CMK (cell line): Measurements from ENCODE around the gene CIZ1.
"Not testable (repeated sequence)": the region's sequence is repeated elsewhere in the genome, so short reads cannot be mapped to it uniquely, and the experiment has no call there.

Experiments used
- DNase-seq: peaks from one replicate; pipeline ENCODE4 v3.0.0-alpha.2; 2010; ENCODE audit warnings: low read depth

Gene CIZ1

DNA sequence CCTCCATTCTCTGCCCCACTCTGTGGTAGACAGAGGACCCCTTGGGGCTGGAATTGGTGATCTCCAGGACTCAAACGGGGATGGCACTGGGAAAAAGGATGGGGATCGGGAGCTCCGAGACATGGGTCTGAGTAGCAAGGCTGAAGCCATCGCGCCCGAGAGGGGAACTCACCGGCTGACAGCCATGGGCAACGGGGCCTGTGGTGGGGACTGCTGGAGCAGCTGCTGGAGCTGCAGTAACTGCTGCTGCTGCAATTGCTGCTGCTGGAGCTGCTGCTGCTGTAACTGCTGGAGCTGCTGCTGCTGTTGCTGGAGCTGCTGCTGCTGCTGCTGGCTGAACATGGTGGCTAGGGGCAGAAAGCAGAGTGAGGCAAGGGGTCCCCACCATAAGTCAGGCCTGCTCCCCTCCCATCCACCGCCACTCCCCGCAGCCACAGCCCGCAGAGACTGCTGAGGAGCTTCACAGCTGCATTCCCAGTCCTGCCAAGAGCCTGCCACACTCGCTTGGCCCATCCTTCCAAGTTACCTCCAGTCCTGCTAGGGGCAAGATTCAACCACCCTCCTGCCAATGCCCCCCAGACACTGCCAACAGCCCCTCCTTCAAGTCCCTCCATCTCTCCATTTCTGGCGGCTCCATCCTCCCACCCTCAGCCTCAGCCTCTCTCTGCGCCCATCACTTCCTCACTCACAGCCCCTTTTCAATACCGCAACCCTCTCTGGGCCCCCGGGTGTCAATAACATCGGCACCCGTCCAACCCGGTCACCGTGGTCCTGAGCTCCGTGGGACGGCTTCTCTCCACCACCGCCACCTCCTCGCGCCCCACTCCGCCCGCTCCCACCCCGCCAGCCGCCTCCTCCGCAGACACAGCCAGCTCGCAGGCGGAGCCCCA, 611 bp downstream of the CIZ1 start:
- DNase-seq: peak; percentile 31

DNA sequence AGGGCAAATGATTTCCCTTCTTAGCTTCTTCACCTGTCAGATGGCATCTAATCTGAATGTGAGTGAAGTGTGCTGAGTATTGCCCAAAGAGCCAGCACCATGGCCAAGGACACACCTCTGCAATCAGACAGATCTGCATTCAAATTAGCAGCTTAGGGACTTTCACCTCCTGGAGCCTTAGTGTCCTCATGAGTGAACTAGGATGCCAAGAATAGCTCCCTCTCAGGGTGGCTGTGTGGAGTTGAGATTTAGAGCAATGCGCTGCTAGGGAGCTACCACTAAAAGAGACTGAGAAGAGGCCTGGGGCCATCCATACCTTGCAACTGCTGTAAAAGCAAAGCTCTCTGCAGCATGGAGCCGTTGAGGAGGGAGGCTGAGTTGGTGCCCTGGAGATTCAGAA, 1.4 kb downstream of the CIZ1 start:
- no peak for DNase-seq

DNA sequence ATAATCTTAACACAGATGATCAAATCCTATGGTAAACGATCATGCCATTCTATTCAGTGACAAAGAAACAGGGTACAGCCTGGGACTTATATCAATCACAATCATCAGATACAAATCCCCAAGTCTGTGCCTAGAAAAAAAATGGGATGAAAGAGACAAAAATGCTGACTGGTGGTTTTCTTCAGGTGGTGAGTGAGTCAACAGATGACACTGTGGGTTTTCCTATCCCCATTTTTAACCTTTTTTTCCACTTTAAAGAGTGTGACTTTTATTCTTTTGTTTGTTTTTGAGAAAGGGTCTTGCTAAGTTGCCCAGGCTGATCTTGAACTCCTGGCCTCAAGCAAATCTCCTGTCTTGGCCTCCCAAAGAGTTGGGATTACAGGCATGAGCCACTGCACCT, 3.2 kb downstream of the CIZ1 start:
- no peak for DNase-seq

DNA sequence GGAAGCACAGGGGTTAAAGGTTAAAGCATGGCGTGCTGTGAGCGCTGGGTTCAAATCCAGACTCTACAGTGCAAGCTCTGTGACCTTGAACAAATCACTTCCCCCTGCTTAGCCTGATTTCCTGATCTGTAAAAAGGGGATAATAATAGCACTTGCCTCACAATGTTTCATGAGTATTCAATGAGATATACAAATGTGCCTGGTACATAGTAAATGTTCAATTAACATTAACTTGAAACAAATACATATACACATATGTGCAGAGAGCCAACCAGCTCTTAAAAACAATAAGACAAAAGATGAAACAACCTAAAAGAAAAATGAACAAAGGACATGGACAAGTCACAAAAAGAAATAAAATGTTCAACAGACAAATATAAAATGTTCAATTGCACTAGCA, 4.0 kb downstream of the CIZ1 start:
- no peak for DNase-seq

DNA sequence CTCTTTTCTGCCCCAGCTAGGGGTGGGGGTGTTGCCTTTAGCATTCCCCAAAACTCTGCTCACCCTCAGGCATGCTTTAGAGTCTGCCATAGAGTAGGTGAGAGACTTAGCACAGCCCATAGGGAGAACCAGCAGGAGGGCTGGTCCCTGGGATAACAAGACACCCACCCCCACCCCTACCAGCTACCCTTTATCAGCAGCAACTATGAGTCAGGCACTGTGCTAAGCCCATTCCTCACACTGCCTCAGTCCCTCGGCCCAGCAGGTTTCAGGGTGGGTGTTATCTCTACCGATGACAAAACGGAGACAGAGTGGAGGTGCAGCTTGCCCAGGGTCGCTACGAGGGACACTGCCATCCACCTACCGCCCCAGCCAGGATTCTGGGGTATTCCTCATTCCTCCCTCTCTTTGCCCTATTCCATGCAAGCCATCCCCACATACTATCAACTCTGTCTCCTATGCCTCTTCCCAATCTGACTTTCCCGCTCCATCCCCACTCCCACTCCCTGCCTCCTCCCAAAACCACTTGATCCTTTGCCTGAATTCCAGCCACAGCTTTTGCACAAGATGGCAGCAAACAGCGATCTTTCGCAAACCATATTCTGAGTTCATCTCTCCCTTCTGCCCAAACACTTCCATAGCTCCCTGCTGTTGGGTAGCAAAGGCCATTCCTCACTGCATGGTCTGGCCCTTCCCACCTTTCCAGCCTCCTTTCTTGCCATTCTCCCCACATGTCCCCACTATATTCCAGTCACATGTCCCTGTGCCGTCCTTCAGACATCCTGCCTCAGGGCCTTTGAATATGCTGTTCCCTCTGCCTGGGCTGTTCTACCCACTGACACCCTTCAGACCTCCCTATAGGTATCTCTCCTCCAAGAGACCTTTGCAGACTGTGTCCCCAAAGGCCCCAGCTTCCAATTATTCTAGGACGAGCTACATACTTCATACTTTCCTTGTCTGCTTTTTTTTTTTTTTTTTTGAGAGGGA, 5.1 kb downstream of the CIZ1 start:
- DNase-seq: no peak

DNA sequence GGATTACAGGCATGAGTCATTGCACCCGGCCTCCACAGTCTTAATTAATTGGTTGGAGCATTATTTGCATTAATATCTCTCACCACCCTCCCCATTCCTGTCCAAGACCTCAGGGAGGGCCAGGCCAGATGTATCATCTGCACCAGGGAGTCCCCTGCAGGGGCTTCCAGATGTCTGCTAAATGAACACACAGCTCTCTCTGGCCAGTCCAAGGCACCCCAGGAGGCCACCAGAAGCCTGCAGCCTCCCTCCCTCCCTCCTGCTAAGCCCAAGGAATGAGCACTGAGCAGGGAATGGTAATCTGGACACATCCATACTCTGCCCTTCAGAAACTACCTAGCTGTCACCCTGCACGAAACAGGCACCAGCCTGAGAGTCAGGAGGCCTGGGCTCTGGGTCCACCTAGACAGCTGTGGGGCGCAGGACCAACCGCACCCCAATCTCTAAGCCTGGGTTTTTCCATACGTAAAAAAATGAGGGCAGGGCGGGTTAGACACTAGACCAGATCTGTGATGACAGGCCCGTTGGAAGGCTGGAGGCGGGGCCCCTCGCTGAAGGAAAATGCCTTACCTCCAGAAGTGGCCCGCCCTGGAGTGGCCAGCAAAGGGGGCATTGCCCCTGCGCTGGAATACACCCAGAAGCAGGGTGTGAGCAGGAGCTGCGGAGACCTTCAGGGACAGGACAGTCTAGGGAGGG, 8.3 kb downstream of the CIZ1 start:
- no peak for DNase-seq

DNA sequence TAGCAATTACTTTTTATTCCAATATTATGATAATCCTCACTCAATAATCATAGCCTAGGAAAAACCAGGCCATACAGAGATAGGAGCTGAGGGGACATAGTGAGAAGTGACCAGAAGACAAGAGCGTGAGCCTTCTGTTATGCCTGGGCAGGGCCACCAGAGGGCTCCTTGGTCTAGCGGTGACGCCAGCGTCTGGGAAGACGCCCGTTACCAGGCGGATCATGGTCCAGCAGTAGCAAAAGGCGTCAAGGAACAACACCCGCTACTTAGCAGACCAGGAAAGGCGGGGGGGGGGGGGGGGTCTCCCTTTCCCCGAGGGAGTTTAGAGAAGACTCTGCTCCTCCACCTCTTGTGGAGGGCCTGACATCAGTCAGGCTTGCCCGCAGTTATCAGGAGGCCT, 9.9 kb downstream of the CIZ1 start:
- not testable (repeated sequence) for DNase-seq

DNA sequence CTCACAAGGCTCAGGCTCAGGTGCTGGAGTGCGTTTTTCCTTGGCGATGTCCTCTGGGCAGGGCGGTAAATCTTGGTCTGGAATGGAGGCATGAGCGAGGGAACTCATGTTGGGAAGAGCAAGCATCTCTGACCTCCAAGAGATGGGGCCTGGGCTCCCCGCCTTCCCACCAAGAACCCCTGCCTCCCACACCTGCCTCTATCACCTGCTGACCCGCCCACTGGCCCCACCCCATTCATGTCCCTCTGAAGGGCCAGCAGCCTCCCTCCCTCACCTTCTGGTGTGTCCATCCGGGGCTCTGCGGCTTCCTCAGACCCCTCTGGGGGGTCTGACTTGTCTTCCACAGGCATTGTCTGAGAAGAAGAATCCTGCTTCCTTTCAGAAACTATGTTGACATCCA, 10.9 kb downstream of the CIZ1 start:
- no peak for DNase-seq

DNA sequence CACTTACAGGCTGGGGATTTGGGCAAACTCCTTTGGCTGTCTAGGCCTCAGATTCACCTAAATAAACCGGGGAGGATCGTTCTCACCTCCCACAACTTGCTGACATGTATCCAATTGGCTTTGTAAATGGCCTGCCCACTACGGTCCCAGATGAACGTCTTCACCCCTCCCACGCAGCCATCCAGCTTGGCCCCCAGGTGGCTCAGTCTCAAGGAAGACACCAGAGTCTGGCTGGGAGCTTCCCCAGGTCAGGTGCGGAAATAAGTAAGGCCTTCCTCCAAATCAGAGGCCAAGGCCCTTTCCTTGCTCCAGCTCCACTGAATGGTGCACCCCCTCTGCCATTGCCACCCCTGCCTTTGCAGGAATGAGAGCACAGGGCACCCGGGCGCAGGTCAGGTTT, 11.4 kb downstream of the CIZ1 start:
- no peak for DNase-seq

DNA sequence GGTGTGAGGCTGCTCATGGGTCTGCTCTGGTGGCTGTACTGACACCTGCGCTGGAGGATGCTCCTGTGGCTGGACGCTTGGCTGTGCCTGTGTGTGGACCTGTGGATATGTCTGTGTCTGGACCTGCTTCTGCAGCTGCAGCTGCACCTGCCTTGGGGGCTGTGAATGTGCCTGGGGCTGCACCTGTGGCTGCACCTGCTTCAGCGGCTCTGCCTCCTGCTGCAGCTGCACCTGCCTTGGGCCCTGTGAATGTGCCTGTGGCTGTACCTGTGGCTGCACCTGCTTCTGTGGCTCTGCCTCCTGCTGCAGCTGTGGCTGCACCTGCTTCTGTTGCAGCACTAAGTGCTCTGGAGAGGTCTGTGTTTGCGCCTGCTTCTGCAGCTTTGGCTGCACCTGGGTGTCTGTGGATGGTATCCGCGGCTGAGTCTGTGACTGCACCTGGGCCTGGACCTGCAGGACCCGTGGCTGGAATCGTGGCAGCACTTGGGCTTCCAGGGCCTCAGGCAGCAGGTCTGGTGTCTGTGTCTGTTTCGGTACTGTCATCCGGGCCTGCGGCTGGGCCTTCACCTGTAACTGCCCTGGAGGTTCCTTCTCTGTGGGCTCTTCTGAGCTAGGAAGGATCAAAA, 12.5 kb downstream of the CIZ1 start:
- no peak for DNase-seq

DNA sequence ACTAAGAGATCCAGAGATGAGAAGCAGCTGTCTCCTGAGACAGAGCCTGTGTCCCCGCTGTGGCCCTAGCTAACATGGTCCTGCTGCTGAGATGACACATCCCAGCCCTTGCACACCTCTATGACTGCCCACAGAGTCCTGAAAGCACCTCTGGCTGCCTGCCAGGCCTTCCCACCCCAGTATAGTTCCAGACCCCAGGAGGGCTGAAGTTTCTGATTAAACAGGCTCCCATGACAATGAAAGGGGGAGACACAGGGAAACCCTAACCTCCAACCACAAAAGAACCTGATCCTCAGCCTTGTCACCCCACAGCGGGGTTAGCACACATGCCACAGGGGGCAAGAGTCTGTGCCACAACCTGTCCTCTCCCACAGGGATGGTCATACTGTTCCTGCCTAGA, 15.6 kb downstream of the CIZ1 start:
- DNase-seq: no peak

DNA sequence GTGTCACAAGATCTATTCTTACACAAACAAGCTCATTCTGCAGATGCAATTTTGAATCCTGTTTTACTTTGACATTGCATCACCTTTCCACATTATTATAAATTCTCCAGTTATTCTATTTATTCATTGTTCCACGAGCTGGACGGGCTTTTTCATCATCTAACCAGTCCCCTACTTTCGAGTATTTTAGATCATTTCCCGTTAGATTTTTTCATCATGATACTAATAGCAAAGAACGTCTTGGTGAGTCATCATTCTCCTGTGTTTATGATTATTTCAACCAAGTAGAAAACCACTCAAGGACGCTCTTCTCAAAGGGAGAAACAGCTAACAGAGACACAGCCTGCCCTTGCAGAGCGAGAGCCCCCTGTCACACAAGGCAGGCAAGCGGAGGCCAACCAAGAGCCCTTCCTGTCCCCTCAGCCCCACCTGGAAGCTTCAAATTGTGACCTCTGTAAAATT, 16.2 kb downstream of the CIZ1 start:
- DNase-seq: no peak

DNA sequence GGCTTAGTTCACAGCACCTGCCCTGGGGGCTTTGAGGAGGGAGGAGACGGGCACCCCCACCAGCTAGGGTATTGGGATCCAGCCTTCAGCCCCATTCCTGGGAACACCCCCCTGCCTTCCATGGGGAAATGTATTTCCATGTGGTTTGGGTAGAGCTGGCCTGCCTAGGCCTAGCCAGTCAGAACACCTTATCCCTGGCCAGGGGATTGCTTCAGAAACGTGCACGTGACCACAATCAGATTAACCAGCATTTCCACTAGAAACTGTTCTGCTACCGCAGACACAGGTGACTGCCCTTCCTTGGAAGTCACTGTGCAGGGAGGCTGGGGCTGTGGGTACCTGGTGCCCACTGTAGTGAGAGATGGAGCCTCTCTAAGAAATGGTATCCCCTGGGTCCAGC, 17.3 kb downstream of the CIZ1 start:
- DNase-seq: no peak

DNA sequence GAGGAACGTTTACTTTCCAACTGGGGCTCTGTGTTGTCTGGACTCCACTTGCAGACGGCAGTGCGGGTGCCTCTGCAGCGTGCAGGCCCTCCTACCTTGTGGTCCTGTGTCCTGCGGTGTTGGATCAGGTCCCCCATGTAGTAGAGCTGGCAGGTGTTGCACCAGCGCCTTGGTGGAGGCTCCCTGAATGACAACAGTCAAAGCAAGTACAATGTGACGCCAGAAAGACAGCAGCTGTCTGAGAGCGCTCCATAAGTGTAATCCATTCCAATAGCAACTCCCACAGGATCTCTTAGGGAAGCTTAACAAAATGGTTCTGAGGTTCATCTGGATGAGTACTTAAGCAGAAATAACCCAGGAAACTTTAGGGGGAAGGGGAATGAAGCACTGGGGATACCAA, 21.4 kb downstream of the CIZ1 start:
- no peak for DNase-seq

DNA sequence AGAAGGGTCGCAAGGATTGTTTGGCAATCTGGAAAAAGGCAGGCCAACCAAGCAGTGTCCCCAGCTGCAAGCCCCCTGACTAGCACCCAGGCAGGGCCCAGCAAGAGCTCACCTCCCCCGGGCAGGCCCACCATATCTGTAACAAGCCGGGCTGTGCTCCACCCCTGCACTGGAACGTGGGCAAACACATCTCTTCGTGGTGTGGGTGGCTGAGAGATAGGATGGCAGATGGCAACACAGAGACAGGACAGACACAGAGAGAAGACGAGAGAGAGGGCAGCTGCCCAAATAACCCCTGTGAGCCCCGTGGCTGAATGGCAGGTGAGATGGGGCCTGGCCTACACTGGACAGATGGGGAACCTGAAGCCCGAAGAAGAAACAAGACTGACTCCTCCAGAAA, 21.9 kb downstream of the CIZ1 start:
- no peak for DNase-seq

DNA sequence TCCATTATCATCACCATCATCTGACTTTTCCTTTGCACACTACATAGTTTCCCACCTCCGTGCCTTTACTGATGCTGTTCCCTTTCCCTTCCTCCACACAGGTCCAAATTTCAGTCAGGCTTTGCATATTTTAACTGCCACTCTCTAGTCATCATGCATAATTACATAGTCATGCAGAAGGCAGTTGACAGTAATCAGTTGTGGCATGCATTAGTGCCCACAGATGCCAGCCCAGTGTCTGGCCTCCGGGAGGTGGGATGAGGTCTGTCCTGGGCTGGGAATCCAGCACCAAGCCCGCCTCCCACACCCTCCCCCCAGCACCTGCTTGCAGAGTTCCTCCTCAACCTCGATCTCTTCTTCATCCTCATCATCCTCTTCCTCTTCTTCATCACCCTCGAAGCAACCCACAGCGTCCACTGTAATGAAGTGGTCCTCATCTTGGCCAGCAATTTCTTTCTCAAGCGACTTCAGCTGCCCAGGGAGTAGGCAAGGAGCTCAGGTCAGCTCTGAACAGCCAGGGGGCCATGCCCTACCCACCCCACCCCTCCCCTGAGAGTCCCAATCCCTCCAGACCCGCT, 22.6 kb downstream of the CIZ1 start:
- DNase-seq: no peak

DNA sequence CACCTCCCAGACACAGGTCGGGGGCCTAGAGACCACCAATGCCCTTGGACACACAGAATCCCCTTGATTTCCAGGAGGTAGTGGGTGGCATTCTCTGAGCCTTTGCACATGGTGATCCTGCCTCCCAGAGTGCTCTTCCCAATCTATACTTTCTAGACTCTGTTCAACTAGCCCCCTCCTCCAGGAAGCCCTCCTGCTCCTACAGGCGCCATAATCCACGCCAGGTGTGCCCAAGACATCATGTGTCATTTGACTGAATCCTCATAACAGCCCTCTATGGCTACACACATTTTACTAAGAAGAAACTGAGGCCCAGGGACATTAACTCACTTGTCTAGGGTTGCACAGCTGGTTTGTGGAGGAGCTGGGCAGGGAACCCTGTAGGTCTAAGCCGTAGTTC, 24.2 kb downstream of the CIZ1 start:
- DNase-seq: no peak

DNA sequence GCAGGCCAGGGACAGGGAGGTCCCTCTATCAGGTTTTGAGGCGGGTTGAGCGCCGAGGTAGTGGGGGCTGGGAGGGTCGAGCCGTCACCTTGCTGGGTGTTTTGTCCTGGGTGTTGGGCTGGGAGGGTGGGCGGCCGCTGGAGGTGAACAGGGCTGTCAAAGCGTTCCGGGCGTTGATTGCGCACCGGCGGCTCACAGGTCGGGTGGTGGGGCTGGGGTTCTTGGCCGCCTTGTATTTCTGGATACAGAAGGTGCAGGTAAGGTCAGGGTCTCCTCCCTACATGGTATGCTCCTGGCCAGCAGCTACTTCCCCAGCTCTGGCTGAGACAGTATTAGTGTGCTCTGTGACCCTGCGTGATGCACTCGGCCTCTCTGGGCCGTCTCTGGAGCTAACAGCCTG, 25.2 kb downstream of the CIZ1 start:
- DNase-seq: no peak

DNA sequence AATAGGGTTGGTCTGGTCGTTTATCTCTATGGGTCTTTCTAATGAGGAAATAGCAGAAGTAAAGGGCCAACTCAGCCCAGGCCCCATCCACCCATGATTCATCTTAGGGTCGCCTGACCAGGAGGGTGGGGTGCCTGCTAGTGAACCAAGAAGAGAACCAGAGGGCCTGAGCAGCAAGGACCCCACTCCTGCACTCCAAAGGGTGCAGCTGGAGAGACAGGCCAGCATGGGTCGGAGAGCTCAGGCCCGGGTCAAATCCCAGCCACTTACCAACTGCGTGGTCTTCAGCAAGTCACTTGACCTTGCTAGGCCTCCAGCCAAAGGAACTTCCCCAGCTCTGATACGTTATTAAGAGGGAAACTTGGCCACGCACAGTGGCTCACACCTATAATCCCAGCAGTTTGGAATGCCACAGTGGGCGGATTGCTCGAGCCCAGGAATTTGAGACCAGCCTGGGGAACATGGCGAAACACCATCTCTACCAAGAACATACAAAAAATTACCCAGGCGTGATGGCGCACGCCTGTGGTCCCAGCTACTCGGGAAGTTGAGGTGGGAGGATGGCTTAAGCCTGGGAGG, 27.0 kb downstream of the CIZ1 start:
- DNase-seq: no peak

DNA sequence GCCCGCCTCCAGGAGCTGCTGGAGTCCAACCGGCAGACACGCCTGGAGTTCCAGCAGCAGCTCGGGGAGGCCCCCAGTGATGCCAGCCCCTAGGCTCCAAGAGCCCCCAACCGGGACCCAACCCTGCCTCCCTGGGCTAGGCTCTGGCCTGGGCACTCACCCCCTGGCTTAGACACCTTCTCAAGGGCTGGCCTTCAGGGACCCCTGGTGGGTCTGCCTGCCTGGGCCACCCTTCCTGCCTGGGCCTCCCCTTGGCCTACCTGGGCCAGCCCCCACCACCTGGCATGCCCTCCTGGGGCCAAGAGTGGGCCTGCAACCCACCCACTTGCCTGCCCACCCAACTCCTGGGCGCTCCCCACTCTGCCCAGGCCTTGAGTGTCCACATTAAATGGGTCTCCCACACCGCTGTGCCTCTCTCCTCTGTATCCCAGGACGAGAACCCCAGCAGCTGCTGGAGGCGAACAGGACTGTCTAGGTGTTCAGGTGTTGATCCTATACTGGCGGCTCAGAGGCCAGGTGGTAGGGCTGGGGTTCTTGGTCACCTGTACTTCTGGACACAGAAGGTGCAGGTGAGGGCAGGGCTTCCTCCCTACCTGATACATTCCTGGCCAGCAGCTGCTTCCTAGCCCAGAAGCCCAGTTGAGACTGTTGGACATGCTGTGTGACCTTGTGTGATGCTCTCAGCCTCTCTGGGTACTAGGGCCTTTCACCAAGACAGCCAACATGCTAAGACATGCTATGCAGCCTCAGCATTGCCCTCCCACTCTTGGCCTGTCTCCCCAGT, 27.7 kb downstream of the CIZ1 start:
- no peak for DNase-seq
